H9 (cell line): ENCODE results near the gene GRIN2D. TPM values are rescaled to one million over a fixed set of nuclear protein-coding genes. Genes with fewer than 3 reads are reported as not detected.

Experiments
- DNase-seq: peaks from one replicate; pipeline ENCODE4 v3.0.0-alpha.2; 2017
- H2AFZ ChIP-seq: one replicate; pipeline ENCODE4 v1.6.1; 2013; ENCODE audit warnings: mild to moderate bottlenecking, low read length, control low read depth, moderate library complexity
- H2AK5ac ChIP-seq: 2 replicates; pipeline ENCODE4 v1.6.1; 2013; ENCODE audit warnings: low read length, control low read depth, mixed read lengths; ENCODE audit not compliant: insufficient read length
- H2BK120ac ChIP-seq: one replicate; pipeline ENCODE4 v1.6.1; 2013; ENCODE audit warnings: low read depth, mild to moderate bottlenecking, low read length, control low read depth, inconsistent platforms; ENCODE audit not compliant: poor library complexity, severe bottlenecking
- H2BK12ac ChIP-seq: 2 replicates; pipeline ENCODE4 v1.6.1; 2013; ENCODE audit warnings: low read length, control low read depth, mixed read lengths, low read depth; ENCODE audit not compliant: insufficient read length
- H2BK15ac ChIP-seq: 2 replicates; pipeline ENCODE4 v1.6.1; 2013; ENCODE audit warnings: low read depth, low read length, control low read depth
- H2BK20ac ChIP-seq: one replicate; pipeline ENCODE4 v1.6.1; 2013; ENCODE audit warnings: low read depth, mild to moderate bottlenecking, low read length, control low read depth, inconsistent platforms; ENCODE audit not compliant: poor library complexity, severe bottlenecking
- H2BK5ac ChIP-seq: 2 replicates; pipeline ENCODE4 v1.6.1; 2013; ENCODE audit warnings: low read length, control low read depth, mixed read lengths; ENCODE audit not compliant: insufficient read length
- H3K14ac ChIP-seq: 2 replicates; pipeline ENCODE4 v1.6.1; 2013; ENCODE audit warnings: low read length, control low read depth; ENCODE audit not compliant: insufficient read depth
- H3K18ac ChIP-seq: 2 replicates; pipeline ENCODE4 v1.6.1; 2013; ENCODE audit warnings: low read depth, mild to moderate bottlenecking, mixed read lengths, low read length, control low read depth; ENCODE audit not compliant: insufficient read length
- H3K23ac ChIP-seq: 2 replicates; pipeline ENCODE4 v1.6.1; 2013; ENCODE audit warnings: low read length, control low read depth, mixed read lengths, low read depth; ENCODE audit not compliant: insufficient read length
- H3K23me2 ChIP-seq: 2 replicates; pipeline ENCODE4 v1.6.1; 2013; ENCODE audit warnings: low read depth, mild to moderate bottlenecking, mixed read lengths, low read length, control low read depth; ENCODE audit not compliant: insufficient read length, poor library complexity, severe bottlenecking
- H3K27ac ChIP-seq: 2 replicates; pipeline ENCODE4 v1.5.1; 2013; ENCODE audit warnings: low read length, control low read depth, mixed read lengths, low read depth; ENCODE audit not compliant: insufficient read length
- H3K27me3 ChIP-seq: 2 replicates; pipeline ENCODE4 v1.6.1; 2013; ENCODE audit warnings: low read length, control low read depth, inconsistent platforms; ENCODE audit not compliant: insufficient read depth
- H3K4ac ChIP-seq: 2 replicates; pipeline ENCODE4 v1.6.1; 2013; ENCODE audit warnings: low read depth, mild to moderate bottlenecking, control low read depth, inconsistent platforms, low read length, moderate library complexity
- H3K4me1 ChIP-seq: 2 replicates; pipeline ENCODE4 v1.6.1; 2013; ENCODE audit warnings: low read length, control low read depth, inconsistent platforms; ENCODE audit not compliant: insufficient read depth
- H3K4me2 ChIP-seq: 2 replicates; pipeline ENCODE4 v1.6.1; 2013; ENCODE audit warnings: low read length, control low read depth, mixed read lengths; ENCODE audit not compliant: insufficient read length, insufficient read depth
- H3K56ac ChIP-seq: 2 replicates; pipeline ENCODE4 v1.6.1; 2013; ENCODE audit warnings: low read depth, mild to moderate bottlenecking, mixed read lengths, low read length, control low read depth; ENCODE audit not compliant: insufficient read length
- H3K79me1 ChIP-seq: 2 replicates; pipeline ENCODE4 v1.6.1; 2013; ENCODE audit warnings: low read depth, mild to moderate bottlenecking, moderate library complexity, low read length, control low read depth, inconsistent platforms; ENCODE audit not compliant: insufficient read depth, poor library complexity, severe bottlenecking
- H3K79me2 ChIP-seq: 2 replicates; pipeline ENCODE4 v1.6.1; 2013; ENCODE audit warnings: low read length, control low read depth, inconsistent platforms; ENCODE audit not compliant: insufficient read depth
- H3K9ac ChIP-seq: 2 replicates; pipeline ENCODE4 v1.6.1; 2013; ENCODE audit warnings: low read length, control low read depth, mixed read lengths; ENCODE audit not compliant: insufficient read length; ENCODE audit errors: extremely low read depth
- H3K9me3 ChIP-seq: one replicate; pipeline ENCODE4 v1.6.1; 2013; ENCODE audit warnings: low read depth, low read length, inconsistent platforms; ENCODE audit not compliant: control insufficient read depth
- H3T11ph ChIP-seq: one replicate; pipeline ENCODE4 v1.6.1; 2013; ENCODE audit warnings: mild to moderate bottlenecking, low read length, control low read depth, inconsistent platforms
- H4K20me1 ChIP-seq: one replicate; pipeline ENCODE4 v1.6.1; 2013; ENCODE audit not compliant: control insufficient read depth, insufficient read length, insufficient read depth
- H4K5ac ChIP-seq: 2 replicates; pipeline ENCODE4 v1.6.1; 2013; ENCODE audit warnings: low read depth, mild to moderate bottlenecking, mixed read lengths, low read length, control low read depth; ENCODE audit not compliant: insufficient read length
- H4K8ac ChIP-seq: replicated peaks from 2 replicates; pipeline ENCODE4 v1.6.1; 2013; ENCODE audit warnings: low read length, control low read depth, mixed read lengths, low read depth; ENCODE audit not compliant: insufficient read length
- H4K91ac ChIP-seq: 2 replicates; pipeline ENCODE4 v1.6.1; 2013; ENCODE audit warnings: low read depth, mild to moderate bottlenecking, moderate library complexity, mixed read lengths, low read length, control low read depth; ENCODE audit not compliant: insufficient read length
- H3K27ac Mint-ChIP-seq, 3 experiments: 2 replicates in 2 of 3; 3 replicates in 1 of 3; pipeline ENCODE4 v1.8.0; 2020 to 2021; ENCODE audit warnings: mixed read lengths in 3 of 3, mild to moderate bottlenecking in 1 of 3, moderate library complexity in 1 of 3
- H3K27me3 Mint-ChIP-seq: 2 replicates; pipeline ENCODE4 v1.8.0; 2021; ENCODE audit warnings: low read depth, mild to moderate bottlenecking, moderate library complexity, mixed read lengths
- H3K36me3 Mint-ChIP-seq, 3 experiments: 2 replicates in 2 of 3; 3 replicates in 1 of 3; pipeline ENCODE4 v1.8.0; 2020 to 2021; ENCODE audit warnings: low read depth in 3 of 3, mixed read lengths in 3 of 3; ENCODE audit not compliant: insufficient read depth in 1 of 3
- H3K4me1 Mint-ChIP-seq, 2 experiments: 2 replicates each; pipeline ENCODE4 v1.8.0; 2020; ENCODE audit warnings: mixed read lengths in 2 of 2
- H3K4me3 Mint-ChIP-seq, 2 experiments: 2 replicates in 1 of 2; 3 replicates in 1 of 2; pipeline ENCODE4 v1.8.0; 2020 to 2021; ENCODE audit warnings: mild to moderate bottlenecking in 2 of 2, mixed read lengths in 2 of 2, moderate library complexity in 1 of 2
- H3K9me3 Mint-ChIP-seq, 2 experiments: 2 replicates in 1 of 2; 3 replicates in 1 of 2; pipeline ENCODE4 v1.8.0; 2020; ENCODE audit warnings: mild to moderate bottlenecking in 2 of 2, mixed read lengths in 2 of 2, moderate library complexity in 1 of 2
- WGBS: extraction: QIAGEN DNeasy Blood & Tissue Kit; methylation state at CpG from one replicate; pipeline ENCODE4 v1.1.7; 2013; ENCODE audit warnings: missing lambda C conversion rate, low lambda C conversion rate, mixed read lengths; ENCODE audit not compliant: insufficient read length; ENCODE audit errors: extremely low coverage; 5-methylcytosine and 5-hydroxymethylcytosine counted together
- total RNA-seq: library from RNA; stranded (reverse); gene quantifications from 2 replicates; pipeline ENCODE4 v1.2.1, GENCODE V29; 2021
- TF ChIP-seq, protein P1 (sequence below): fragments of 200-600 bp; sonication (generic); conservative IDR thresholded peaks from 3 replicates; pipeline ENCODE4 v1.8.0; 2021; ENCODE audit warnings: antibody characterized with exemption, mild to moderate bottlenecking

GRIN2D gene
- total RNA-seq, 1 experiment from 2014 or later, result 5.9 TPM

DNA sequence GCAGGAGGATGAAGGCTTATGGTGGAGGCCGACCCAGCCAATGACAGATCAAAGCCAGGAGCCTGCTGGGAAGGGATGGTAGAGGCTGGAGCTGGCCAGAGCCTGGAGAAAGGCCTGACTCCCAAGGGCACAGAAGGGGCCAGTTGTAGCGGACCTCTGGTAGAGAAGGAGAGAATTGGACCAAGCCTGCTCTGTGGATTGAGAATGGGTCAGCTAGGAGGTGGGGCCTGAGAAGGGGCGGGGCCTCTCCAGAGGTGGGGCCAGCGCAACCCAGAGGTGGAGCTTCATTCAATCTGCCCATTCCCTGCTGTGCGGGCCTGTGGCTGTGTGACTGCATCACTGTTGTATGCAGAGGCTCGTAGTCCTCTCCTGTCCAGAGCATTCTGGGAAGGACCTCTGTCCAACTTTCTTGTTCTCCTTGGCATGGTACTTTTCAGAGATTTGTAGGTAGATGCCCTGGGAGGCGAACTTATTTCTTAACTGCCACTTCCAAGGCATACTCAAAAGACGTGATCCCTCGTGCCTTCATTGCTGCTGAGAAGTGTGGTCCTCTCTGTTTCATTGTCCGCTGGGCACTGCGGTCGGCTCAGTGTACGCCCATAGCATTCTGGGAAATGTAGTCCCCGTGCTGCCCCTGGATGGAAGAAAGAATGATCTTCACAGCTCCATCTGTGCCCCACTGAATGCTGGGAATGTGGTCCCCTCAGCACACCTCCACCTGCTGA is 6.7 kb downstream of the GRIN2D start:
- Histone ChIP-seq H2BK120ac (no peak overlapping the region), H3K79me1 (no peaks in the 10 kb centered on the region), H2BK15ac (no peak overlapping the region), H4K91ac (no peak overlapping the region), H3K56ac (no peak overlapping the region), H4K8ac (no peak overlapping the region), H4K5ac (no peak overlapping the region), H3K27me3 (peaks cover 3% of the 10 kb centered on the region; the same call in 1 of the 2 replicates), H3K9me3 (no peaks in the 10 kb centered on the region), H3K4ac (no peak overlapping the region; the same call in 1 of the 2 replicates), H3K14ac (peak overlapping the region; percentile 34; the same call in 1 of the 2 replicates), H2BK5ac (no peak overlapping the region), H3K79me2 (no peaks in the 10 kb centered on the region; the same call in 1 of the 2 replicates), H3K4me1 (peaks cover 8% of the 10 kb centered on the region; the same call in 1 of the 2 replicates), H2BK12ac (no peak overlapping the region), H3T11ph (no peak overlapping the region), H3K27ac (peak overlapping the region; percentile 78), H2AFZ (no peak overlapping the region), H2BK20ac (no peak overlapping the region), H3K18ac (peak overlapping the region; percentile 63), H4K20me1 (no peaks in the 10 kb centered on the region), H3K23ac (no peak overlapping the region), H2AK5ac (no peak overlapping the region), H3K23me2 (peaks cover 15% of the 10 kb centered on the region), H3K9ac (peak overlapping the region; percentile 5), H3K4me2 (peak overlapping the region; percentile 47)
- Mint-ChIP-seq H3K4me1 (peaks cover 50 to 68% of the 10 kb centered on the region in 2 experiments), H3K4me3 (peak overlapping the region; percentile 64 to 77), H3K27me3 (peaks cover 30% of the 10 kb centered on the region), H3K36me3 (no peaks in the 10 kb centered on the region; a peak in 1 of 7 replicates), H3K9me3 (no peaks in the 10 kb centered on the region; a peak in 1 of 5 replicates), H3K27ac (peak overlapping the region; percentile 99)
- TF ChIP-seq, protein P1, sequence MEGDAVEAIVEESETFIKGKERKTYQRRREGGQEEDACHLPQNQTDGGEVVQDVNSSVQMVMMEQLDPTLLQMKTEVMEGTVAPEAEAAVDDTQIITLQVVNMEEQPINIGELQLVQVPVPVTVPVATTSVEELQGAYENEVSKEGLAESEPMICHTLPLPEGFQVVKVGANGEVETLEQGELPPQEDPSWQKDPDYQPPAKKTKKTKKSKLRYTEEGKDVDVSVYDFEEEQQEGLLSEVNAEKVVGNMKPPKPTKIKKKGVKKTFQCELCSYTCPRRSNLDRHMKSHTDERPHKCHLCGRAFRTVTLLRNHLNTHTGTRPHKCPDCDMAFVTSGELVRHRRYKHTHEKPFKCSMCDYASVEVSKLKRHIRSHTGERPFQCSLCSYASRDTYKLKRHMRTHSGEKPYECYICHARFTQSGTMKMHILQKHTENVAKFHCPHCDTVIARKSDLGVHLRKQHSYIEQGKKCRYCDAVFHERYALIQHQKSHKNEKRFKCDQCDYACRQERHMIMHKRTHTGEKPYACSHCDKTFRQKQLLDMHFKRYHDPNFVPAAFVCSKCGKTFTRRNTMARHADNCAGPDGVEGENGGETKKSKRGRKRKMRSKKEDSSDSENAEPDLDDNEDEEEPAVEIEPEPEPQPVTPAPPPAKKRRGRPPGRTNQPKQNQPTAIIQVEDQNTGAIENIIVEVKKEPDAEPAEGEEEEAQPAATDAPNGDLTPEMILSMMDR, result no peak
- DNase-seq, result peak; percentile 98
- WGBS, result no CpG with 5 or more reads among the region's 14 CpGs
